LNCAP (cell line): ENCODE measurements around the gene FDXR.

ENCODE experiments used
- TF ChIP-seq, protein P1 (sequence below): fragments of 450-650 bp; IDR thresholded peaks from 2 replicates; pipeline ENCODE4 v1.5.1; 2017; ENCODE audit warnings: mild to moderate bottlenecking

FDXR gene

DNA sequence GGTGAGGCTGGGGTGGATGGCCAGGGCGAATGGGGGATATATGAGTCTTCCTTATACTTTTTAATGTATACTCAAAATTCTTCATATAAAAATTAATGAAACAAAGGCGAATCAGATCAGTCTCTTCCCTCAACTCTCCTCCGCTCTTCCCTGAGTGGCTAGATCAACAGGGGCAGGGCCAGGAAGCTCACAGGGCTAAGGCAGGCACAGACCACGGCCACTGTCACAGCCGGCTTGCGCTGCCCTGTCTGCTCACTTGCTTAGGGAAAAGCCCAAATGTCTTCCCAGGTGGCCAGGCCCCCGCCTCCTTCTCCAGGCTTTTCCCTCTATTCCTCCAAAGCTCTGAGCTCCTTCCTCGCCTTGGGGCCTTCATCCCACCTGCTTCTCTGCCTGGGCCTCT lies 19.1 kb downstream of the FDXR start:
- TF ChIP-seq, protein P1, sequence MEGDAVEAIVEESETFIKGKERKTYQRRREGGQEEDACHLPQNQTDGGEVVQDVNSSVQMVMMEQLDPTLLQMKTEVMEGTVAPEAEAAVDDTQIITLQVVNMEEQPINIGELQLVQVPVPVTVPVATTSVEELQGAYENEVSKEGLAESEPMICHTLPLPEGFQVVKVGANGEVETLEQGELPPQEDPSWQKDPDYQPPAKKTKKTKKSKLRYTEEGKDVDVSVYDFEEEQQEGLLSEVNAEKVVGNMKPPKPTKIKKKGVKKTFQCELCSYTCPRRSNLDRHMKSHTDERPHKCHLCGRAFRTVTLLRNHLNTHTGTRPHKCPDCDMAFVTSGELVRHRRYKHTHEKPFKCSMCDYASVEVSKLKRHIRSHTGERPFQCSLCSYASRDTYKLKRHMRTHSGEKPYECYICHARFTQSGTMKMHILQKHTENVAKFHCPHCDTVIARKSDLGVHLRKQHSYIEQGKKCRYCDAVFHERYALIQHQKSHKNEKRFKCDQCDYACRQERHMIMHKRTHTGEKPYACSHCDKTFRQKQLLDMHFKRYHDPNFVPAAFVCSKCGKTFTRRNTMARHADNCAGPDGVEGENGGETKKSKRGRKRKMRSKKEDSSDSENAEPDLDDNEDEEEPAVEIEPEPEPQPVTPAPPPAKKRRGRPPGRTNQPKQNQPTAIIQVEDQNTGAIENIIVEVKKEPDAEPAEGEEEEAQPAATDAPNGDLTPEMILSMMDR = no peak

DNA sequence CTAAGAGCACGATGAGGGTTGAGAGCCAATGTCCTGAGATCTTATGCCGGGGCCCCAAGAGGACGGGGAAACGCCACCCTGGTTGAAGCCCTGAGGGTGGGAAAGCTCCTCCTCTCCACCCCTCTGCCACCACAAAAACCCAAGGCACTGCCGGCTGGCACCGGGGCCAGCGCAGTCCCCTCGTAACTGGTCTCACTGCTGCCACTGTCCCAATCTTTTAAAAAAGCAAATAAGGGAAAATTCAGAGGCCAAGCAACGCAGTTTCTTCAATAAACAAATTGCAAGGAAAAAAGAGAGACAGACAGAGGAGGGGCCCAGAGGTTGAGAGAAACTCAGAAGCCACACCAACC lies 19.8 kb downstream of the FDXR start:
- TF ChIP-seq, protein P1 = no peak

DNA sequence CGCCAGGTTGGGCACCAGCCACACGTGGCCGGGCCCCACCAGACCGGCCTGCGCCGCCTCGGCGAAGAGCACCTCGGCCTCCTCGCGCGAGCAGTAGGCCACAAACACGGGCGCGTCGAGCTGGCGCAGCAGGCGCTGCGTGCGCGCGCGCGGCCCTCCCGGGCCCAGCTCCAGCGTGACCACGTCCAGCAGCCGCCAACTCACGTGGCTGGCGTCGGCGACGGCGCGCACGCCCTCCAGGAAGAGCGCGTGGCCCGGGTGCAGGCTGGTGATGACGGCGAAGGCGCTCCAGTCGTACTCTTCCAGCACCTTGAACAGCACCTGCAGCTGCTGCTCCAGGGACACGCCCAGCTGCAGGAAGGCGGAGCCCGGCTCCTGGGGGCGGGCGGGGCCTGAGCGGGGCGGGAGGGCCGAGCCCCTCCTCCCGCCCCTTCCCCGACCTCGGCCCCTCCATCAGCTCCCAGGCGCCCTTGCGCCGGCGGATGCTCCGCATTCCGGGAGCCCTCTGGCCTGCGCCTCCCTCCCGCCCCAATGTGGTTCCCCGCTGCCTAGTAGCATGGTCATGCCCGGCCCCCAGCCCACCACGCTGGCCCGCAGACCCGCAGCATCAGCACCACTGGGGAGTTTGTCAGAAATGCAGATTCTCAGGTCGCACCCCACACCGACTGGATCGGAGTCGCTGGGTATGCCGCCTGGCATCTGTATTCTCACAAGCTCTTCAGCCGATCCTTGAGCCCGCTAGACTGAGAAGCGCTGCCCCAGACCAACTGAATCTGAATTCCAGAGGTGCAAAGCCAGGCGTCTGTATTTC lies 20.4 kb downstream of the FDXR start:
- TF ChIP-seq, protein P1 = no peak

DNA sequence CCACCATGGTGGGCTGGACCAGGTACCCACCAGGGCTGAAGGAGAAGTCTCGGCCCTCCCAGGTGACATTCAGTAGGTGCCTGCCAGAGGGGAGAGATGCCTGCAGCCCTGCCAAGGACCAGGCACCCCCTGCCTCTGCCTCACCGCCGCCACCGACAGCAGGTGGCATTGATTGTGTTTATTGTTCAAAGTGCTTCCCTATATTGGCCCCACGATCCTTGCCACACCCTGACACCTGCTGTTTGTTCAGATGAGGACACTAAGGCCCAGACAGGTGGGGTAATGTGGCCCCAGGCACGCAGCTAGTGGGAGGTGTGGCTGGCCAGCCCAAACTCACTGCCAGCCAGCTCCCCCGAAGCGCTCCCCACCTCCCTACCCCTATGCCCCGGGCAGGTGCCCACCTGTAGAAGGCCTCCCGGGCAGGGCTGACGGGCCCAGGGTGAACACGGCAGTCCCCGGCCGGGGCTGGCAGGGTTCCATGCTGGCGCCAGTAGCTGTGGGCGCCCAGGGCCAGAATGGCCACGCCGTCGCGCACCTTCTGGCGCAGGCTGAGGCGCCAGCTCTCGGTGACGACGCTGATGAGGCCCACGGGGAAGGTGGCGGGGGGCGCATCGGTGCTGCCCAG lies 21.1 kb downstream of the FDXR start:
- TF ChIP-seq, protein P1 = no peak

DNA sequence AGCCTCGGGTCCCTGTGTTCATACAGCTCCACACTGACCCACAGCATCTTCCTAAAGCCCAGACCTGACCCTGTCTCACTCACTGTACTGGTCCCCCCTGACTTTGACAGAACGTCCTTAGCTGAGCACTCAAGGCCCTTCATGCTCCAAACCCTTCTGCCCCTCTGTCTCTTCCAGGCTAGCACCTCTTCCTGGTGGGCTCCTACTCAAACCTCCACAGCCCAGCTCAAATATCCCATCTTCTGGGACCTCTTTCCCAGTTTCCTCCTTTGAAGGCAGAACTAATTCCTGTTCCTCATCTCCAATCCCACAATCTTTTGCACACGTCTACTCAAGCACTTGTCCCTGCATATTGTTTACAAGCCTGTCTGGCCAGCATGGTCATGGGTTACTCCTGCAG lies 21.9 kb downstream of the FDXR start:
- TF ChIP-seq, protein P1 = no peak

DNA sequence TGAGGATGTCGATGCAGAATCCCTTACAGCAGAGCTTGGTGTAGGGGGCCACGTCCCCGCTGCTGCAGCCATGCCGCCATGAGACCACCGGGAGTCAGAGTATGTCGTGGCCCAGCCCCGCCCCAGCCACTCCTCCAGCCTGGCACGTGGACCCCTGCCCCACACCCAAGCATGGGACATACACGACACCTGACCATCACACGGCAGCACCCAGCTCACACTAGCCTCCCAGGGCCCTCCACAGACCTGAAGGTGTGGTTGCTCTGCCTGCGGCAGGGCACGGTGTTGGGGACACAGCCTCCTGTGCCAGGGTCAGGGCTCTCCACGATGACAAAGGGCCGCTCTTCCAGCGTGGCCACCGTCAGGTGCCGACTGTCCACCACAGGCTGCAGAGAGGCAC lies 22.5 kb downstream of the FDXR start:
- TF ChIP-seq, protein P1 = no peak

DNA sequence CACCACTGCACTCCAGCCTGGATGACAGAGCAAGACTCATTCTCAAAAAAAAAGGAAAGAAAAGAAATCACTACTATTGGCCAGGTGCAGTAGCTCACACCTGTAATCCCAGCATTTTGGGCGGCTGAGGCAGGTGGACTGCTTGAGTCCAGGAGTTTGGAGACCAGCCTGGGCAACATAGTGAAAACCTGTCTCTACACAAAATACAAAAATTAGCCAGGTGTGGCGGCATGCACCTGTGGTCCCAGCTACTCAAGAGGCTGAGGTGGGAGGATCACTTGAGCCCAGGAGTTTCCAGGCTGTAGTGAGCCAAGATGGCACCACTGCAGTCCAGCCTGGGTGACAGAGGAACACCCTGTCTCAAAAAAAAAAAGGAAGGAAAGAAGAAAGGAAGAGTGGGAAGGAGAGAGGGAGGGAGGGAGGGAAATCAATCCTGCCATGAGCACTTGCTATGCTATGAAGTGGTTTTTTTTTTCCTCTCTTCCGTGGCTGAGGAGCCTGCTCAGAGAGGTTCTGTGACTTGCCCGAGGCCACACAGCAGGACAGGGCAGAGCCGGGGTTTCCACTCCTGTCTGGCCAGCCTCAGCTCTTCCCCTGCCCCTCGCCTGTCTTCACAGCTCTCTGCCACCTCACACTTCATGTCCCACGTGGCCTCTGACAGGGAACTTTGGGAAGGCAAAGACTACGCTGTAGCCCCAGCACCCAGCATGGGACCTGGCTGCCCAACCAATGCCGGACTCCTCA lies 24.0 kb downstream of the FDXR start:
- TF ChIP-seq, protein P1 = no peak
